ENCODE results near the gene SRC.

The SRC gene

GRCh38 chr20:37447688-37448087 is 101.7 kb downstream of the SRC start:
- FAIRE-seq: no peak
- DNase-seq (ENCODE audit: low spot score): no peak

- FAIRE-seq: no peak
- DNase-seq (ENCODE audit: low spot score): no peak
These were observed 103.3 kb downstream of the SRC start for GRCh38 chr20:37449276-37449675.

DNA sequence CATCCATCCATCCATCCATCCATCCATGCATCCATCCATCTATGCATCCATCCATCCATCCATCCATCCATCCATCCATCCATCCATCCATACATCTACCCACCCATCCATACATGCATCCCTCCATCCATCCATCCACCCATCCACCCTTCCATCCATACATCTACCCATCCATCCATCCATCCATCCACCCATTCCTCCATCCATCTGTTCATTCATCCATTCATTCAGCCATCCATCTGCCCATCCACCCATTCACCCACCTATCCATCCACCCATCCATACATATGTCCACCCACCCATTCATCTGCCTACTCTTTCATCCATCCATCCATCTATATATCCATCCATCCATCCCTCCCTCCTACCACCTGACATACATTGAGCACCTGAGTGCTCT is 104.4 kb downstream of the SRC start:
- FAIRE-seq: no peak
- DNase-seq (ENCODE audit: low spot score): no peak

DNA sequence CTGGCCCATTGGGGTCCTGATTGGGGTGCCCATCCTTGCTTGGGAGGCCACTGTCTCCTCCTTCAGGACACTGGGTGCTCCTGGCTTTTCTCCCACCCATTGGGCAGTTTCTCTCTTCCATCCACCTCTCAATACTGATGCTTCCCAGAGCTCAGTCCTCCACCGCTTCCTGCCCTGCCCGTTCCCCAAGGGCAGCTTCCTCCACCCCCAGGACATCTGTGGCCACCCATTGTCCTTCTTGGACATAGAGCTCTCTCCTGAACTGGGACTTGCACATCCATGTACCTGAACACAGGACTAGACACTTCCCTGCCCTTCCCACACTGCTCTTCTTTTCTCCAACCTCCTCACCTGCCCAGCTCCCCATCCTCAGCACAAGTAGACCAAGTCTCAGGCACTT is 105.7 kb downstream of the SRC start:
- FAIRE-seq (no peak), DNase-seq (ENCODE audit: low spot score) (no peak)

- FAIRE-seq (no peak), DNase-seq (ENCODE audit: low spot score) (no peak)
These were observed 106.3 kb downstream of the SRC start for GRCh38 chr20:37452236-37452635.

GRCh38 chr20:37453288-37453687 is 107.3 kb downstream of the SRC start:
- DNase-seq (ENCODE audit: low spot score): no peak
- no peak for FAIRE-seq

DNA sequence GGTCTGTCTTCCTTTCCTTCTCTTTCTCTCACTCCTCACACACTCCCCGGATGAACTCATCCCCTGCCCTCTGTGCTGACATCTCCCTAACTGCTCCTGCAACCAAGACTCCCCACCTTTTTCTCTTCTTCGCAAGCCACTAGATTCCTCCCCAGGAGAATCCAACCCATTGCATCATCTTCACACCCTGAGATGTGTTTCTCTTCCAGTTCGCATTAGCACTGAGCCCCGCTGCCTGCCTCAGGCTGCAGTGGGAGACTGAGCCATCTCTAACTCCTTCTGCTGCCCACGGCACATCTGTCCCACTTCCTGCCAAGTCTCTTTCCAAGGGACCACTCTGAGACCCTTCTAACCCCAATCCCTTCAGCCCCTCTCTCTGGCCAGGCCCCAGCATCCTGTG is 107.9 kb downstream of the SRC start:
- FAIRE-seq: no peak

DNA sequence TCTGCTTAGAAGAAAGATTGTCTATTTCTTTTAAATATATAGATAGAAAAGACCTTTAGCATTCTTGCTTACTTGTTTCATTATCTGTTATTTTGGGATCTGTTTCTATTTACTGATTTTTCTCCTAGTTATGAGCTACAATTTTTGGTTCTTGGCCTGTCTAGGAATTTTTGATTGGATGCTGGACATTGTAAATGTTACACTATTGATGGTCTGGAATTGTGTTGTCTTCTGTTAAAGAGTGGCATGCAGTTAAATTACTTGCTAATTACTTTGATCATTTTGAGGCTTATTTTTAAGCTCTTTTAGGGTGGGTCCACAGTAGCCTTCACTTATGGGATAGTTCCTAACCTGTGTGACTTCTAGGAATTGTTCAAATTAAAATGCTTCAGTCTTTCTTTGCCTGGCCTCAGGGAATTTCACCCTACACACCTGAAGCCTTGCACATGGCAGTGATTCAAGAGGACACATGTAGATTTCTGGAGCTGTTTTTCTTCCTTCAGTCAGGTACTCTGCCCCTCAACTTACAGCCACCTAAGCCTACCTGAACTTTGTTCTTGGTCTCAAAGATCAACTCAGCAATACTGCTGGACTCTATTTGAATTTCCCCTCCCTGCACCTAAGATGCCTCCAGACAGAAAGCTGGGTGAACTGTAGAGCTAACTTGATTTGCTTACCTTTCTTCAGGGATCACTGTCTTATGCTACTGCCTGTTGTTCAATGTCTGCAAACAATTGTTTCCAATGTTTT is 108.9 kb downstream of the SRC start:
- DNase-seq (ENCODE audit: low spot score) (no peak), FAIRE-seq (no peak)

More for the DNA sequence above, 107.9 kb downstream of the SRC start:
- DNase-seq (ENCODE audit: low spot score): no peak
